GM19043 (cell line): ENCODE results near the gene FAM50A.

ENCODE experiments used
- ATAC-seq: cut with Tn5 transposase; IDR thresholded peaks from one replicate; pipeline ENCODE4 v1.9.1; 2021; ENCODE audit warnings: low read depth; ENCODE audit not compliant: unreplicated experiment

FAM50A gene

DNA sequence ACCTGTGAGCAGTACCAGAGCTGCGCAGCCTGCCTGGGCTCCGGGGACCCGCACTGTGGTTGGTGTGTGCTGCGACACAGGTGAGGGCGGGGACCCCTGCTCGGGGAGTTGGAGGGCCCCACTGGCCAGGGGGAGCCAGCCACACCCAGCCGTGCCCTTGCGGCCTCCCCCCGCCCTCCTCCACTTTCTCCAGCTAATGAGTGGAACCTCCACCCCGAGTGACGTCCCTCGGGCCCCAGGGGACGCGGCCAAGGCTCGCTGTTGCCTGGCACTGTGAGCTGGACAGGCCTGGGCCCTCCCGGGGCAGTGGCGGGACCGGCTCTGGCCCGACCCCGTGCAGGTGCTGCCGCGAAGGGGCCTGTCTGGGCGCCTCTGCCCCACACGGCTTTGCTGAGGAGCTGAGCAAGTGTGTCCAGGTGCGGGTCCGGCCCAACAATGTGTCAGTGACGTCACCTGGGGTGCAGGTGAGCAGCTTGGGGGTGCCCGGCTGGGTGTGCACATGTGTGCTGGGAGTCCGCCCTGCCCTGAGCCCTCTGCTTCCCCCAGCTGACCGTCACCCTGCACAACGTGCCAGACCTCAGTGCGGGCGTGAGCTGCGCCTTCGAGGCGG, 19.8 kb downstream of the FAM50A start:
- ATAC-seq, result no peak

DNA sequence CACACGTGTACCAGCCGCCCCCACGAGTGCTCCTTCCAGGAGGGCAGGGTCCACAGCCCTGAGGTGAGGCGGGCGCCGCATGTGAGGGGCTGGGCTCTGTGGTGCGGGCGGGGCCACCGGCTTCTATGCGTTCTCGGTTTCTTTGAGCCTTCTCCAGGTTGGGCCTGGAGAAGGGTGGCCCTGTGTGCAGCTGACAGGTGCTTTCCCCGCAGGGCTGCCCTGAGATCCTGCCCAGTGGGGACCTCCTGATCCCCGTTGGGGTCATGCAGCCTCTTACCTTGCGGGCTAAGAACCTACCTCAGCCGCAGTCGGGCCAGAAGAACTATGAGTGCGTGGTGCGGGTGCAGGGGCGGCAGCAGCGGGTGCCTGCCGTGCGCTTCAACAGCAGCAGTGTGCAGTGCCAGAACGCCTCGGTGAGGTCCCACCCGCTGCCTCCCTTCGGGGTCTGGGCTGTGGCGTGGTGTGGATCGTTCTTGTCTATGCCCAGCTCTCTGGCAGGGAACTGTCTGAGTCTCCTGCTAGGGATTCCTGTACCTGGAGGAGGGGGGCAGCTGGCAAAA, 20.9 kb downstream of the FAM50A start:
- ATAC-seq, result no peak

DNA sequence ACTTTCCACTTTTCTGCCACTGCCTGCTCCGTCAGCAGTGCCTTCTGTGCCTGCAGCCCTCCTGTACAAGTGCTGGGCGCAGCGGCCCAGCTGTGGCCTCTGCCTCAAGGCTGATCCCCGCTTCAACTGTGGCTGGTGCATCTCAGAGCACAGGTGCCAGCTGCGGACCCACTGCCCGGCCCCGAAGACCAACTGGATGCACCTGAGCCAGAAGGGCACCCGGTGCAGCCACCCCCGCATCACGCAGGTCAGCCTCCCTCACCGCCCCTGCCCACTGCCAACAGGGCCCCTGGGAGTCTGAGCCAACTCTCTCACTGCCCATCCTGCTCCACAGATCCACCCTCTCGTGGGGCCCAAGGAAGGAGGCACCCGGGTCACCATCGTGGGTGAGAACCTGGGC, 21.7 kb downstream of the FAM50A start:
- ATAC-seq, result no peak

DNA sequence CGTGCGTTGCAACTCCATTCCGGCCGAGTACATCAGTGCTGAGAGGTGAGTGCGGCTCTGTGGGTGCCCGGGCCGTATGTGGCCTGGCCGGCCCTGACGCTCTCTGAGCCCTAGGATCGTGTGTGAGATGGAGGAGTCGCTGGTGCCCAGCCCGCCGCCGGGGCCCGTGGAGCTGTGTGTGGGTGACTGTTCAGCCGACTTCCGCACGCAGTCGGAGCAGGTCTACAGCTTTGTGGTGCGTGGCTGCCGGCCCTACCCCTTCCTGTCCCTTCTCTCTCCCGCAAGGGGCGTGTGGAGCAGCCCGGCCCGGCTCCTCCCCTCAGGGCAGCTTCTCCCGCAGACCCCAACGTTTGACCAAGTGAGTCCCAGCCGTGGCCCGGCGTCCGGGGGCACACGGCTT, 22.1 kb downstream of the FAM50A start:
- ATAC-seq, result no peak

DNA sequence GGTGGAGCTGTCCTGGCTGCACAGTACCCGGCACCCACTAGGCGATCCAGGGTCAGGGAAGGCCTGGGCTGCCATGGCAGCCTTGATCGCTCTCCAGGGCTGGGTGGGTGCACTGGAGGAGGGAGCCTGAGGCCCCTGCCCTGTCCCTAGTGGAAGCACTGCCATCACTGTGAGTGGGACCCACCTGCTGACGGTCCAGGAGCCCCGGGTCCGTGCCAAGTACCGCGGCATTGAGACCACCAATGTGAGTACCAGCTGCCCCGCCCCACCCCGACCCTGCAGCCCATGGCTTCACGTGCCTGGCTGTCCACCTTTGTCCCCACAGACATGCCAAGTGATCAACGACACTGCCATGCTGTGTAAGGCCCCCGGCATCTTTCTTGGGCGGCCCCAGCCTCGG, 23.0 kb downstream of the FAM50A start:
- ATAC-seq, result no peak

DNA sequence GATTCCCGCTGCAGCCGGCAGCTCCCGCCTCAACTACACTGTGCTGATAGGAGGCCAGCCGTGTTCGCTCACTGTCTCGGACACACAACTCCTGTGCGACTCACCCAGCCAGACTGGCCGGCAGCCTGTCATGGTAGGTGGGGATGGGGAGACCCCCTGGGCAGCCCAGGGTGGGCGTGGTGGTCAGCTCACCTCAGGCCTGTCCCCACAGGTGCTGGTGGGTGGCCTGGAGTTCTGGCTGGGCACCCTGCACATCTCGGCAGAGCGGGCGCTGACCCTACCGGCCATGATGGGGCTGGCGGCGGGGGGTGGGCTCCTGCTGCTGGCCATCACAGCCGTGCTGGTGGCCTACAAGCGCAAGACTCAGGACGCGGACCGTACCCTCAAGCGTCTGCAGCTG, 23.6 kb downstream of the FAM50A start:
- no peak for ATAC-seq

DNA sequence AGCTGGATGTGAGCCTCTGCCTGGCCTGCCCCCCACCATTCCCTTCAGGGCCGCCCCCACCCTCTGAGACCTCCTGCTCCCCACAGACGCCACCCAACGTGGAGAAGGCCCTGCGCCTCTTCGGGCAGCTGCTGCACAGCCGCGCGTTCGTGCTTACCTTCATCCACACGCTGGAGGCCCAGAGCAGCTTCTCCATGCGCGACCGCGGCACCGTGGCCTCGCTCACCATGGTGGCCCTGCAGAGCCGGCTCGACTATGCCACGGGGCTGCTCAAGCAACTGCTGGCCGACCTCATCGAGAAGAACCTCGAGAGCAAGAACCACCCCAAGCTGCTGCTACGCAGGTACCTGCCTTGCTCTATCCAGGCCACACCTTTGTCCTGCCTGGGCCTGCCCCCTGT, 24.3 kb downstream of the FAM50A start:
- ATAC-seq, result no peak

DNA sequence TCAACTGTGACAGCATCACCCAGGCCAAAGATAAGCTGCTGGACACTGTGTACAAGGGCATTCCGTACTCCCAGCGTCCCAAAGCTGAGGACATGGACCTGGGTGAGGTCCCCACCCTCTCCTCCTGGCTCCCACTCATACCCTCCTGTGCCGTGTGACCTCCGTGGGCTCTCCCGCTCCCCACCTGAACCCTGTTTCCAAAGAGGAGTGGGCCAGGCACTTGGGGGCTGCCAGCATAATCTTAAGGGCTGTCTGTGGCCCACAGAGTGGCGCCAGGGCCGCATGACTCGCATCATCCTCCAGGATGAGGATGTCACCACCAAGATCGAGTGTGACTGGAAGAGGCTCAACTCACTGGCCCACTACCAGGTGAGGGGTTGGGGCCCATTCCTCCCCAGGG, 25.2 kb downstream of the FAM50A start:
- ATAC-seq, result no peak

DNA sequence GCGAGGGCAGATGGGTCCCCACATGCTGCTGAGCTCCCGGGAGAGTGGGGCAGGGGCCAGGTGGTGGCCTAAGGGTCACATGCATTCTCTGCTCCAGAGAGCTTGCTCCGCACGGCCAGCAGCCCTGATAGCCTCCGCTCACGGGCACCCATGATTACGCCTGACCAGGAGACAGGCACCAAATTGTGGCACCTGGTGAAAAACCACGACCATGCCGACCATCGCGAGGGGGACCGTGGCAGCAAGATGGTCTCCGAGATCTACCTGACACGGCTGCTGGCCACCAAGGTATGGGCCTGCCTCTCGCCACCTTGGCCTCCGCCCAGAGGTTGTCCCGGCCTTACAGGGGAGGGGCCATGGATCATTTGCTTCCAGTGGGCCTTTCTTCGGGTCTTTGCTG, 25.9 kb downstream of the FAM50A start:
- no peak for ATAC-seq

DNA sequence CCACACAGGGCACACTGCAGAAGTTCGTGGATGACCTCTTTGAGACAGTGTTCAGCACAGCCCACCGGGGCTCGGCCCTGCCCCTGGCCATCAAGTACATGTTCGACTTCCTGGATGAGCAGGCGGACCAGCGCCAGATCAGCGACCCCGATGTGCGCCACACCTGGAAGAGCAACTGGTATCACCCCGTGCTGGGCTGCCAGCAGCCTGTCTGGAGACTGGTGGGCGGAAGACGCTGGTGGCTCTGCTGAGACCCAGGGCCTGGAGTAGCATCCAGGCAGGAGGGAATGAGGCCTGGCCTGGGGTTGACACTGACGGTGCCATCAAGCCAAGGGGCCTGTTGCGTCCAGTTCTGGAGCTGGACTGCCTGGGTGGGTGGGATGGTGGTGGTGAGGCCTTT, 26.5 kb downstream of the FAM50A start:
- no peak for ATAC-seq

DNA sequence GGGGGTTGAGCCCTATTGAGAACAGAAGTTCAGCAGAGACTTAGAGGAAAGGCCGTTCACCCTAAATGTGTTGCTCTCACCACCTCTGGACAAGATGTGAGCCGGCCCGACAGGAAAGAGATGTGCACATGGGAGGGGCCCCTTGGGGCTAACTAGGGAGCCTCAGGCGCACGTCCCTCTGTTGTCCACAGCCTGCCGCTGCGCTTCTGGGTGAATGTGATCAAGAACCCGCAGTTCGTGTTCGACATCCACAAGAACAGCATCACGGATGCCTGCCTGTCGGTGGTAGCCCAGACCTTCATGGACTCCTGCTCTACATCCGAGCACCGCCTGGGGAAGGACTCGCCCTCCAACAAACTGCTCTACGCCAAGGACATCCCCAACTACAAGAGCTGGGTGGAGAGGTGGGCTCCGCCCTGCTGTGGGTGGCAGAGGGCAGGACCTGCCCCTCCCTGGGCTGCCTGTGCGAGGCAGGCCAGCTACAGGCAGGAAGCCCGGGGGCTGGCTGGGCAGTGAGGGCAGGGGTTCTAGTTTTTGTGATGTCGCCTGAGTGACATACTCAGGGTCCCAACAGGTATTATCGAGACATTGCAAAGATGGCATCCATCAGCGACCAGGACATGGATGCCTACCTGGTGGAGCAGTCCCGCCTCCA, 27.1 kb downstream of the FAM50A start:
- ATAC-seq, result no peak

DNA sequence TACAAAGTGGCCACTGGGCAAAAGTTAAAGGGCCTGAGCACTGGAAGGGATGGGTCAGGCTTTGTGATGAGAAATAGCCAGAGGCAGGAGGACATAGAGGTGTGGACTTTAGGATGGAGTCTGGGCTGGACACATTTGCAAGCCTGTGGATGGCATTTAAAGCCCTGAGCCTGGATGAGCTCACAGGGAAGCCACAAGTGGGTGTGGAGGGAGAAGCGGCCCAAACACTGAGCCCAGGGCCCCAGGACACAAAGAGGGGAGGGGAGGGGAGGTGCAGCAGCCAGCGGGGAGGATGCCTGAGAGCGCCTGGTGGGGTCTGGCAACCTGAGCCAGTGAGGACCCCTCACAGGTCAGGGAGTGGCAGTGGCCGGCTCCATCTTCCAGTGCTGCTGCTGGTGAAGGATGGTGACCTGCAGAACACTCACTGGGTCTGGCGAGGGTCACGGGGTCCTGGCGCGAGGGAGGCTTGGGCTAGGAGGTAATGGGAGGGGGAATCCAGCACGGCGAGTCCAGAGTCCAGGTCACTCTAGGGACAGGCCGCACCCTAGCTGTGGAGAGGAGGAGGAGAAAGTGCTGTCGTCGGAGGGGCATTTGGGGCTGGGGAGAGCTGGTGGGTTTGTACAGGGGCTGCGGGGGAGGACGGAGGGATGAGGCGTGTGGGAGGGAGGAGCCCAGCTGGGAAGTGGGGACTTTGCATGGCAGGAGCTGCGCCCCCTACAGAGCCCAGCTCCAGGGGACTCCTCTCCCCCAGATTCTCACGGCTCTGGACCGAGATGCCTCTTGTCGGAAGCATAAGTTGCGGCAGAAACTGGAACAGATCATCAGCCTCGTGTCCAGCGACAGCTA, 28.1 kb downstream of the FAM50A start:
- ATAC-seq, result no peak

DNA sequence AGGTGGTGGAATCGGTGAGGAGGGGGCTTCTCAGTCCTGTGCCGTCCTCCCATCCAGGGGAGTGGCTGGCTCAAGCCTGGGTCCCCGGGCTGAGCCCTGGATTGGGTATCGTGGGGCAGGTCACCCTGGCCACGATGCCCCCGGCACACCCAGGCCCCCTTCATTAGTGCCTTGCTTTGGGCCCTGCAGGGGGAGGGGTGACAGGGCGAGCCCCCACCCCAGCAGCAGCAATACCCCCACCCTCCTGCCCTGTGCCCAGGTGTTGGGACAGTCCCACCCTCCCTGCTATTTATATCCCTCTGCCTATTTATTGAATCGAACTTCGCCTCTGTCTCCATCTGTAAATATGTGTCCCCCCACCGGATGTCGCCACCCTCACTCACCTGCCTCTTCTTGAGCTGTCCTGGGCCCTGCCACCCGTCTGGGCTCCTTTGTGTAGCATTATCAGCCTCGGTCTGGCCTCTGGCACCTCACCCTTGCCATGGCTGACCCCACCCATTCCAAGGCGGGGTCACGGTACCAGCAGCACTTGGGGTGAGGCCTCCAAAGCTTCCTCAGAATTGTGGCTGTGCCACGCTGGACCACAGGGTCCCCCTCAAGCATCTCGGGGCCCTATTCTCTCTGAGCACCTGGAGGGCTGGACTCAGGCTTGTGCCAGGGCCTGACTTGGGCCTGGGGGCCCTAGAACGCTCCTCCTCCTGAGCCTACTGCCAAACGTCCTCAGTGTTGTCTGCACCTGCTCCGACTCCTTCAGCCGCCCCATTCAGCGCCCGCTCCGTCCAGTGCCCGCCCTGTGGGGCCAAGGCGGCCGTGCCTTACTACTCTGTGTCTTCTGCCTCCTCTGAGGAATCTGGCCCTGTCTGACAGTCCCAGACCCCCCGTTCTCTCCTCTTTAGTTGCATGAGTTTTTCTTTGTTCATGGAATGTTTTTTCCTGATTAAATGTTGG, 29.0 kb downstream of the FAM50A start:
- ATAC-seq, result no peak

DNA sequence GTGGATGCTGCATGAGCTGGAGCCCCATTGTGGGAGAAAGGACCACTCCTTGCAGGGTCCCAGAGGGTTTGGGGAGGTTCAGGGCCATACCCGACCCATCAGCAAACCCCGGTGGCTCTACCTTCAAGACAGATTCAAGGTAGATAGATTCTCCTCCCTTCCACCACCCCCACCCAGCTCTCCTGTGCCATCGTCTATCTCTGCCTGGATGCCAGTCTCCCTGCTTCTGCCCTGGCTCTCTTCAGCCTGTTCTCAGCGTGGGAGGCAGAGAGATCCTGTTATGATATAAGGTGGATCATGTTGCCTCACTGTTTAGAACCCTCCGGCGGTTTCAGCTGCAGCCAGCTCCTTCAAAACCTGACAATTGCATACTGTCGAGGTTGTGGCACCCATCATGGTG, 29.7 kb downstream of the FAM50A start:
- no peak for ATAC-seq

DNA sequence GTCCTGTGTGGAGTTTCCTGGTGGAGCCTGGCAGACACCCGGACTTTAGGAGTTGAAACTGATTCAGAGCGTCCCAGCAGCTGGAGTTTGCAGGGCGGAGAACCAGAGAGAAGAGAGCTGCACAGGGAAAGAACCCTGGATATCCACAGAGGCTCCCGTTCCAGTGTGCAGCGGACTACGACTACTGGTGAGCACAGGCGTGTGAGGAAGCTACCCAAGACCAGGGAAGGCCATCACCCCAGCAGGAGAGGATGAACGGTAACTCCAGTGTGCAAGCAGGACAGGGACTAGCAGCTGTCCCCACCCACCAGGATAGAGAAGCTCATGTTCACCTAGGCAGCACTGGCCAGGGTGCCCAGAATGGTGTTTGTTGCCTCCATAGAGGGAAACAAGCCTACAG, 32.9 kb downstream of the FAM50A start:
- ATAC-seq, result no peak

DNA sequence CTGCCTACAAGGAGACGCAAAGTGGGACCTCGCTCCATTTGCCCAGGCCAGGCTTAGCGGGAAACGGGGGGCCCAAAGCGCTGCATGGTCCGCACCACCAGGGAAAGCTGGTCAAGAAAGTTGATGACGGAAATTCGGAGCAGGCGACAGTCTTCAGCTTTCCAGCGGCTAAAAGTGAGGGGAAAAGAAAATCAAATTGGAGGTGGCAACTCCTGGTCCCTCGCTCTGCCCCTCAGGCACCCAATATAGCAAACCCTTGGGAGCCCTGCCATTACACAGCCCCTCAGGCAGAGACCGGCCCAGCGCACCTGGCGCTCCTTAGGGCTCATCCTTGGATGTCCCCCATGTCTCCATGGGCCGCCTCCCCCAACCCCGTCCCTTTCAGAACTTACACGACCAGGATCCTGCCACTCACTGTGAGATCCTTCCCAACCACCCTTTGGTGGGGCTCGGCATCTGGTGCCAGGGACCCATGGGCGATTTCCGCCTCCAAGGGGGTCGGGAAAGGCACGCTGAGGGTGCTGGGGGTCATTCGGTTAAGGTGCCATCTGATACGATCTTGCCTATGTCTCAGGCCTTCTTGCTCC, 34.0 kb downstream of the FAM50A start:
- ATAC-seq, result no peak

DNA sequence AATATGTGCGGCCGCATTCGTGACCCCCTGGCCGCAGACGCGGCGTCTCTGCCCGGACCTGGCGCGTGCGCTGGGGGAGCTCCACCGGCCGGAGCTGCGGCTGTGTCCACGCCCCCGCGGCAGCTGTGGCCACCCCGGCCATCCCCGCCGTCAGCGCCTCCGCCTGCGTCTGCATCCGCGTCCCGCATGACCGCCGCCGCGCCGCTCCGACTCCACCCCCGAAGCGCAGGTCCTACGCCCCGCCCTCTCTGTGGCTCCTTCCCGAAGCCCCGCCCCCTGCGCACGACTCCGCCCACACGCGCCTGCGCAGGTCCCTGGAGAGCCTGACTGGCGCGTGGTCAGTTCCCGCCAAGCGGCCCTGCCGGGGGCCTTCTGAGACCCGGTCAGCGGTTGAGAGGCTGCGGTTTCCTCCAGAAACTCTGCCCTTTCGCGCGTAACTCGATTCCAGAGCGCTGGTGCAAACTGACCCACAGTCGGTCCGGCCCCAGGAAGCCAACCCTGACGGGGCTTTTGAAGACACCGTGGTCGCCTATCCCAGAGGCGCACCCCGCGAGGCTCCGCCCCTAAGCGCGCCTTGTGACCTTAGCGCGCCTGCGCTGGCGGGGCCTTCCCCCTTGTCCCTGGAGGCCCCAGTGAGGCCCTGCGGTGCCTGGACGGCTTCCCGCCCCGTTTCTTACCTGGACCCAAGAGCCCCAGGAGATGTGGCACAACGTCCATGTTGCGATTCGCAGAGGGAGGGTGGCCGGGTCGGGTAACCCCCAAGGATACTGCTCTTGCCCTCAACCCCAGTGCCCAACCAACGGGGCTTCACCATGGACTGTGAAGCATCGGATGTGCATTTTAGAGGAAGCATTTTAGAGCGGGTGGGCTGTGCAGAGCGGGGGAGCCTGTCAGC, 35.0 kb downstream of the FAM50A start, which contains the start of gene LAGE3:
Gene LAGE3, minus strand, starts transcription at position 554 of the 895 bp plus-strand sequence. Its CDS starts 366 bp downstream, at position 188.
- ATAC-seq, result peak; percentile 85

DNA sequence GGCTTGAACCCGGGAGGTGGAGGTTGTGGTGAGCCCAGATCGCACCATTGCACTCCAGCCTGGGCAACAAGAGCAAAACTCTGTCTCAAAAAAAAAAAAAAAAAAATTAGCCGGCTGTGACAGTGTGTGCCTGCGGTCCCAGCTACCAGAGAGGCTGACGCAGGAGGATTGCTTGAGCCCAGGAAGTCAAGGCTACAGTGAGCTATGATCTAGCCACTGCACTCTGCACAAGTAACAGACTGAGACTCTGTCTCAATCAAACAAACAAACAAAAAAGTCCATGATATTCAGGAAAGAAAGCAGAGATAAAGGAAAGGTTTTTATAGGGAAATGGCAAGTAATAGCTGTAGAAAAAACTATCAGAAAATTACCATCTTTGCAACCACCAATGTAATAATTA, 37.3 kb downstream of the FAM50A start:
- ATAC-seq, result no peak
